AG10803 (cell line): ENCODE measurements around the gene MBD3L5.
A peak's percentile ranks its signal among the peaks of the same experiment; 100 is the strongest.
"Not testable (repeated sequence)": the region's sequence is repeated elsewhere in the genome, so short reads cannot be mapped to it uniquely, and the experiment has no call there.

Source experiments
- DNase-seq: peaks from one replicate; pipeline ENCODE4 v3.0.0; 2010; ENCODE audit warnings: low read depth
- H3K4me3 ChIP-seq: 2 replicates; pipeline ENCODE4 v1.5.1; 2011; ENCODE audit warnings: mild to moderate bottlenecking, low read length, control low read depth
- CTCF ChIP-seq: conservative IDR thresholded peaks from 2 replicates; pipeline ENCODE4 v1.5.1; 2011; ENCODE audit warnings: mild to moderate bottlenecking, low read length, control low read depth, inconsistent platforms

The MBD3L5 gene

GRCh38 chr19:7063339-7063738 lies 33.0 kb downstream of the MBD3L5 start:
- no peak overlapping the region for H3K4me3 ChIP-seq
- no peak for TF ChIP-seq CTCF
- no peak for DNase-seq

GRCh38 chr19:7063764-7064418 lies 33.5 kb downstream of the MBD3L5 start:
- no peak for DNase-seq
- TF ChIP-seq CTCF: no peak
- no peak overlapping the region for H3K4me3 ChIP-seq

- peak; percentile 13 for DNase-seq
- not testable (repeated sequence) for H3K4me3 ChIP-seq
- TF ChIP-seq CTCF: peak; percentile 20
Measured at GRCh38 chr19:7067122-7067521, 36.7 kb downstream of the MBD3L5 start.

- H3K4me3 ChIP-seq: no peak overlapping the region
- DNase-seq: peak; percentile 59
- no peak for TF ChIP-seq CTCF
Measured at GRCh38 chr19:7067716-7068115, 37.3 kb downstream of the MBD3L5 start.

- no peak for TF ChIP-seq CTCF
- no peak for DNase-seq
- peak overlapping the region; percentile 43; the same call in 1 of the 2 replicates for H3K4me3 ChIP-seq
Measured at GRCh38 chr19:7068599-7068998, 38.2 kb downstream of the MBD3L5 start.

GRCh38 chr19:7069042-7069903 lies 38.9 kb downstream of the MBD3L5 start, which contains the start of gene ZNF557:
Gene ZNF557 (plus strand): TSS chr19:7069703. CDS start chr19:7075075, 5,372 bp downstream.
- TF ChIP-seq CTCF: no peak
- peak; percentile 96 for DNase-seq
- peak within 1 kb of the TSS; percentile 83 for H3K4me3 ChIP-seq

GRCh38 chr19:7069904-7070226 lies 39.5 kb downstream of the MBD3L5 start:
- peak overlapping the region; percentile 83 for H3K4me3 ChIP-seq
- no peak for TF ChIP-seq CTCF

More at GRCh38 chr19:7069904-7070226, 39.5 kb downstream of the MBD3L5 start:
- peak; percentile 10 for DNase-seq
